DMS53 treated with DMSO at 0.1 percent for 48 hours (cell line): Measurements from ENCODE around the gene DTNB.
A peak's percentile ranks its signal among the peaks of the same experiment; 100 is the strongest.
"Not testable (repeated sequence)": the region's sequence is repeated elsewhere in the genome, so short reads cannot be mapped to it uniquely, and the experiment has no call there.

Source experiments
- DNase-seq: peaks from one replicate; lab custom pipeline; 2025; ENCODE audit not compliant: unreplicated experiment; lab: John Stamatoyannopoulos, UW

Gene DTNB

DNA sequence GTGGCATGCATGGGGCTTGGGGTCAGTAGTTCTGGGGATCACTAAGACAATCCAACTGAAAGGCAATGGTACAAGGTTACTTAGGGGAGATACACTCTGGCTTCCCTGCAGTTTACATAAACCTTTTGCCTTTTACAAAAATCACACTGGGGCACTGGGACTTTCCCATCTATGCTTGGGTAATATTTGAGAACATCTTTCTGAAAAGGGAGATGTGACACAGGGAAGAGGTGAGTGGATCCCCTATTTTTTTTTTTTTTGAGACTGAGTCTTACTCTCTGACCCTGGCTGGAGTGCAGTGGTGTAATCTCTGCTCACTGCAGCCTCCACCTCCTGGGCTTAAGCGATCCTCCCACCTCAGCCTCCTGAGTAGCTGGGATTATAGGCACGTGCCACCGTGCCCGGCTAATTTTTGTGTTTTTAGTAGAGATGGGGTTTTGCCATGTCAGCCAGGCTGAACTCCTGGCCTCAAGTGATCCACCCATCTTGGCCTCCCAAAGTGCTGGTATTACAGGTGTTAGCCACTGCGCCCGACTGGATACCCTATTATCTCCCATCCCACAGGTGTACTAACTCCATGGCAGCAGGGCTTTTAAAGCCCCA, 248.8 kb downstream of the DTNB start:
- DNase-seq, result no peak

GRCh38 chr2:25421820-25422411, 251.5 kb downstream of the DTNB start:
- no peak for DNase-seq

DNA sequence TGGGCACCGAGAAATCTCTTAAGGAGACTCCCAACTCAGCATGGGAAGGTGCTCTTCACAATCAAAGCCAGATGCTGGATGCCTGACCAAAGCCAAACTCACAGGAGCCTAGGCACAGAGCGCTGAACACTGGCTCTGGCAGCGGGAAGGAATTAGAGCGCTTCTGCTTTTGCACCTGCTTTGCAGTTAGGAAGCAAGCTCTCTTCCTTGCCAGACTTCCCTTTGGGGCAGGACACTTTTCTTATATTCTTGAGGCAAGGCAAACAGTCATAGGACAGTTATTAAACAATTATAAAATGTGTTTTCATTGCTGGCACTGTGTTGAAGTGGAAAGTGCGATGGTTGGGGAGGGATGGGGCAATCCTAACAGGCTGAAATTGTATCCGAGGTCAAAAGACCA, 252.1 kb downstream of the DTNB start:
- no peak for DNase-seq

DNA sequence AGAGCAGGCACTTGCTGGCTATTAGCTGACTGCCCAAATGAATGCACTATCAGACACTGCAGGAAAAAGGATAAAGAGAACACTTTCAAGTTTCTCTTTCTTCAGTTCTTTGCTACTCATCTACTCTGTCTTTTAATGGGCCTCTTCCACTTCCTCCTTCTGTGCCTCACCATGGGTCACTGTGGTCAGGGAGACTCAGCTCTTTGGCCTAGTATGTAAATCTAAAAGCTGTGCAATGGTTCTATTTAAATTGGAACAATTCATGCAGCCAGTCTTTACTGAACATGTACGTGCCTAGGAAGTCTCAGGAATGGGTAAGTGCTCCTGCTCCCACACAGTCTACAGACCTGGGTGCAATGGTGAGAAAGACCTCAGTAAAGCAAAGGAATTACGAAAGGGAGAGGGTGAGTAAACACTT, 252.5 kb downstream of the DTNB start:
- no peak for DNase-seq

DNA sequence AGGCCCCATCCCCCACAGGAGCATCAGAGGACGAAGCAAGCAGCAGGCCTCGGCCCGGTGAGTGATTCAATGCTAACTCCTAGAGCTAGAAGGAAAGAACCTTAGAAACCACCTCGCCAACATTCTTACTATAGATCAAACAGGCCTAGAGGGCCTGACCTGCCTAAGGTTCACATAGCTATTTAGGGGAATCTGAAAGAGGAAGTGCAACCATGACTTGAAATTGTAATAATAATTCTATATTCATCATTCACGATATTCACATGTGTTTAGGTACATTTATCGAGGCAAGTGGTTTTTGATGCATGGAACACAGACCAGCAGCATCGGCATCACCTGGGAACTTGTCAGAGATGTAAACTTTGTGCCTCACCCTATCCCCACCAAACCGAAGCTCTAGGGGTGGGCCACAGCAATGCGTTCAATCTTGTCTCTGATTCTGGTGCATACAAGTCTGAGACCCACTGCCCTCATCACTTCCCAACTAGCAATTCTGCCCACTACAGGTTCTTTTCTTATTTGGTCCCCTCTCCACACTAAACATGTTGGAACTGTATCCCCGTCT, 253.6 kb downstream of the DTNB start:
- no peak for DNase-seq

DNA sequence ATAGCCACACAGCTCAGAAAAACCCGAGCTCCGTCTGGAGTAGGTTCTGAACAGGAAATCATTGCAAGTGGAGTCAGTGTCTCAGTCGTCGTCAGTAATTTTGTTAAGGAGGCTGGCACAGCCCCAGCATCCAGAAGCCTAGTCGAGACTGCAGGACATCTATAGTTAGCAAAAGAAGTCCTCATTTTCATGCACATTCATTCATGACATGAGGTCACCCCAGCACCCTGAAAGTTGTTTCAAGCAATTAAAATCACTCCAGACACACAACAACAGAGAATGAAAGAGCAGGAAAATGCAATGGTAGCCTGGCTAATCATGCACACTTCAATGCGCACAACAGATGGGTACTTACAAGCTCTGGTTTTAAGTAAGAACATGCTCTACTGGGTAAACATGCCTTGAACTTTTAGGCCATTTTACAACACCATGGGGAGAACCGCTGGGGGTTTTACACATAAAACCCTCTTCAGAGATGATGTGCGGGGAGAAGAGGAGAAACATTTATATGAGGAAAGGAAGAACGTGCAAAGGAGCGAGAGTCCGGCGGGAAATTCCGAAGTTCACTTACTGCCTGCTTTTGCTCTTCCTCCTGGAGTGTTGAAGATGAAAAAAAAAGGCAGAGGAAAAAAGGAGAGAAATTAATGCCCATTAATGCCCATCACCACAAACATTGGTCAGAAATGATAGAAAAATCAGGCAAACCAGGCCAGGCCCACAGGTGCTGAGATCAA, 254.3 kb downstream of the DTNB start:
- no peak for DNase-seq

DNA sequence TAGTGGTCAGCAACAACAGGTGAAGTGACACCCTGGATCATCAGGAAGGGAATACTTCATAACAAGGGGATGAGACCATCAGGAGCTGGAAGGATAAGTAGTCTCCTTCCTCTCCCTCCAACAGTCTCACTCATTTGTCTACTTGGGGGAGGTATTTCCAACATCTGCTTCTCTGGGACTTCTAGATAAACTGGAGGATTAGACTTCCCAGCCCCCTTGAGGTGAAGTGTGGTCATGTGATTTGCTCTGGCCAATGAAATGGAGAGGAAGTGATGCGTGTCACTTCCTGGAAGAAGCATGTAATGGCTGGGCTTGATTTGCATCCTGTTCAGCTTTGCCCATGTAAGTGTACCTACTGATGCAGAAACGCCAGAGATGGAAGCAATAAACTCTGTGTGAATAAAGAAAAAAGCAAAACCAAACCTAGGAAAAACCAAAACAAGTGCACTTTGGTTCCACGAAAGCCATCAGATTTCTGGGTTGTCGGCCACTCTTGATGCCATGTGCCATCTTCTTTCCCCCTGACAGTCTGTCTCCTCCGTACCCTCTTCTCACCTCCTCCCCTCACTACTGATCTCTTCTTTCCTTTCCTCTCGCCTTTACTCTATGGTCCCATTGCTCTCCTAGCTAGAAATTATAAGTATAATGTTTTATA, 255.5 kb downstream of the DTNB start:
- no peak for DNase-seq

GRCh38 chr2:25416674-25417073, 256.7 kb downstream of the DTNB start:
- no peak for DNase-seq

DNA sequence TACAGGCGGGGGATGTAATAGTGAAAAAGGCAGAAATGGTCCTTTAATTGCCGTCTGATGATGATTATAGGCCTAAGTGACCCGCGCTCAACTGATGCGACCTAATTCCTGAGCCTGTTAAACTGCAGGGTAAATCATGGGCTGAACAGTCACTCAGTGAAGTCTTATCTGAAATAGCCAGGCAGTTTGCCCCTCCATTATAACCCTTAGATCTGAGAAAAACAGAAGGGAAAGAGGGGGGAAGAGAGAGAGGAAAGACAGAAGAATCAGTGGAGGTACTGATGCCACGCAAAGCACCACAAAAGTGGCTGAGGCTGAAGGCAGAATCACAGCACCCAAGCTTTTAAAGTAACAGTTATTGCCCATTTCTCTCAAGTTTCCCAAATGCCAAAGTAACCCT, 258.6 kb downstream of the DTNB start:
- no peak for DNase-seq

DNA sequence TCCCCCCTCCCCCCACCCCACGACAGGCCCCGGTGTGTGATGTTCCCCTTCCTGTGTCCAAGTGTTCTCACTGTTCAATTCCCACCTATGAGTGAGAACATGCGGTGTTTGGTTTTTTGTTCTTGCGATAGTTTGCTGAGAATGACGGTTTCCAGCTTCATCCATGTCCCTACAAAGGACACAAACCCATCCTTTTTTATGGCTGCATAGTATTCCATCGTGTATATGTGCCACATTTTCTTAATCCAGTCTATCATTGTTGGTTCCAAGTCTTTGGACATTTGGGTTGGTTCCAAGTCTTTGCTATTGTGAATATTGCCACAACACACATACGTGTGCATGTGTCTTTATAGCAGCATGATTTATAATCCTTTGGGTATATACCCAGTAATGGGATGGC, 260.0 kb downstream of the DTNB start:
- not testable (repeated sequence) for DNase-seq

DNA sequence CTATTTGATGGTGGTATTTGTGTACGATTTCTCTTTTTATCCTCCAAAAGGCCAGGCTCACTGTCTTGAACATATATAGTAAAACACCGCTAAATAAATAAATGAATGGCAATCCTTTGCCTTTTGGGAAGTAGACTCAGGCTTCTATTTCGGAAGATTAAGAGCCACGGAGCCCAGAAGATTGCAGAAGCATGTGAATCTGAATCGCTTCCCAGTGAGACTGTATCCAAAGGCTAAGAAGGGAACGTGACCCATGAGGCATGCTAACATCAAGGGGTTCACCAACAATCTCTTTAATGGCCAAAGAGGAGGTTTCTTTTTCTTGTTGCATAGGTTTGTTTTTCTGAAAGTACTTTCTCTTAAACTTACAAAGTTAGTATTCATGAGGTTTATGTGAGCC, 261.6 kb downstream of the DTNB start:
- no peak for DNase-seq

DNA sequence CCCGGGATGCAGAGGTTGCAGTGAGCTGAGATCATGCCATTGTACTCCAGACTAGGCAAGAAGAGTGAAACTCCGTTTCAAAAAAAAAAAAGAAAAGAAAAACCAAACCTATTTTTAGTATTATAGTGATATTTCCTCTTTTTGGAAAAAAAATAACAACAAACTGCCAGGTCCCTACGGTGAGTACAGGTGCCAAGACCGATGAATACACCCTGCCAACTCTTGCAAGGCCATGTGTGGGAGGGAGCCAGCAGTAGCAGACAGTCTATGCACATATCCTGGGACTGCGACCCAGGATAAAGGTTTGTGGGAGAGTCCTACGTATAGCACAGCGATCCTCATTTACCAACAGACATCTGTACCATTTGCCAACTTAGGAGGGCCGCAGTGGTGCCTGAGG, 262.1 kb downstream of the DTNB start:
- DNase-seq, result no peak

- no peak for DNase-seq
These were observed 263.0 kb downstream of the DTNB start for GRCh38 chr2:25410370-25410769.

DNA sequence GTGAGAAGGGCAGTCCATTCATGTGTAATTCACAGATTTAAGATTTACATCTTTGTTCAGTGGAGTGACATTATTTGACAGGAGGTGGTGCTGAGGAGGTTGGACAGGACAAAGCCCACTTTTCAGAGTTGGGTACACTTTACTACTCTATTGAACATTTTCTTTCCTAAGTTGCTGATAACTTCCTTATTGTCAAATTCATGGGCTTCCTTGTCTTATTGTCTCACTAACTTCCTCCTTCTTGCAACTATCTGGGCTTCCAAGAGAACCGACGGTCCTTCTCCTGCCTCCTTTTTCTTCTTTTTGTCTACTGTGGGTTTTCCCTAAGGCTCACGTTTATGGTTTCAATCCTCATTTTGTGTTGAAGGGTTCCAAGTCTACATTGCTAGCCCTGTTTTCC, 263.9 kb downstream of the DTNB start:
- no peak for DNase-seq

DNA sequence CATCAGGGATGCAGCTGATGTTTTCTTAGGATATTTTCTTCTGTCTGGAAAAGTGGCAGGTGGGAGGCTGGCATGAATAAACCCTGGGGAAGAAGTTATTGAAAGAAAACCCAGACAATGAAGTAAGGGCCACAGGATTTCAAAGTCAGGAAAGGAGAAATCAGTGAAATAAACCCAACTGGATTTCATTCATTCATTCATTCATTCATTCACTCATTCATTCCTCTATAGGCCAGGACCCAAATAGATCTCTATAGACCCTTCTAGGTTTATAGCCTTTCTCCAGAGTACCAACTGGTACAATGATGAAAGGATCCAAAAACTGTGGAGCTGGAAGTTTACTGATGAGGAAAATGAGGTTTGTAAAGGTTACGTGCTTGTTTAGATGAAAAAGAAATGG, 264.3 kb downstream of the DTNB start:
- no peak for DNase-seq

DNA sequence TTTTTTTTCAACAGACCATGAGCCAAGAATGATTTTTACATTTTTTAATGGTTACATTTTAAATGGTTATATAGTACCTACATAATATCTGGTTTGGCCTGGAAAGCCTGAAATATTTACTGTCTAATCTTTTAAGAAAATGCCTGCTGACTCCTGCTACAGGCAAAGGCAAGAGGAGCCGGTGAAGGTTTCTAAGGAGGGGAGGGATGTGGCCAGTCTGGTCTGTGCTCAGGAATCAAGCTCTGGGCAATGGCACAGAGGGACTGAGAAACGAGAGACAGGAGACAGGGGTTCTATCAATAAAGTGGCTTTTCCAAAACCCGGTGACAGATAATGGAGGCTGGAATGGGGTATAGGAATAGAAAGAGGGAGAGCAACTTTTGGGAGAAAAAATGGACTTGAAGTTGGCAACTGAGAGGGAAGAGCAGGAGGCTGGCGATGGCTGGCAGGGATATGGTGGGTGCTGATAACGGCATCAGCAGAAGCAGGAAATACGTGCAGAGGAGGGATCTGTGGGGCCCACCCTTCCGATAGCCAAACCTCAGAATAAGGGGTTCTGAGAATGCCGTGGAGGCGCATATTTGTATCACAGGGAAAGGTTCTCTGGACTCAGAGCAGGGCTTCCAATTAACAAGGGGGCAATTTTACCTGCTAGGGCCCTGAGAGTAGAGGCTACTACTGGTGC, 267.6 kb downstream of the DTNB start:
- DNase-seq, result no peak

DNA sequence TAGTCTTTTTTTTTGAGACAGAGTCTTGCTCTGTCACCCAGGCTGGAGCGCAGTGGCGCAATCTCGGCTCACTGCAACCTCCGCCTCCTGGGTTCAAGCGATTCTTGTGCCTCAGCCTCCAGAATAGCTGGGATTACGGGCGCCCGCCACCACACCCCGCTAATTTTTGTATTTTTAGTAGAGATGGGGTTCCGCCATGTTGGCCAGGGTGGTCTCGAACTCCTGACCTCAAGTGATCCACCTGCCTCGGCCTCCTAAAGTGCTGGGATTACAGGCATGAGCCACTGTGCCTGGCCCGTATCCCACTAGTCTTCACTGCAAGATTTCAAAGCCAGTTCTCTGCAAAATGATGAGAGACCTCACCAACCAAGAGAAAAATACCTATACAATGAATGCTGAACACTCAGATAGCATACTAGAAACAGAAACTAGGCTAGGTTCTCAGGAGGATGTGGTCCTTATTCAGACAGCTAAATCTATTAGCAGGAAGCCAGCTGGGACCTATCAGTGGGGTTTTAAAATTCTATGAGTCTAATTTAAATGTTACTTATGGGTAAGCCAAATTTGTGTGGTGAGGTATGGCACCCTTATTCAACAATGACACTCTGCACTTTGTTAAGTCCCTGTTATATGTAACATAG, 270.1 kb downstream of the DTNB start:
- DNase-seq, result not testable (repeated sequence)

- no peak for DNase-seq
These were observed 270.9 kb downstream of the DTNB start for GRCh38 chr2:25402477-25402876.

- DNase-seq, result peak; percentile 36
These were observed 271.9 kb downstream of the DTNB start for GRCh38 chr2:25401307-25402026.
